GM18507 (cell line): ENCODE measurements around the gene DCAF5.
"Not testable (repeated sequence)": the region's sequence is repeated elsewhere in the genome, so short reads cannot be mapped to it uniquely, and the experiment has no call there.

Experiments used
- DNase-seq: peaks from one replicate; pipeline ENCODE4 v3.0.0; 2011; ENCODE audit warnings: low read depth; ENCODE audit not compliant: insufficient read length; ENCODE audit errors: extremely low spot score
- FAIRE-seq: peaks from 2 replicates; lab custom pipeline; 2011; peaks lifted over from hg19 to GRCh38; lab: Jason Lieb, UNC

The DCAF5 gene

DNA sequence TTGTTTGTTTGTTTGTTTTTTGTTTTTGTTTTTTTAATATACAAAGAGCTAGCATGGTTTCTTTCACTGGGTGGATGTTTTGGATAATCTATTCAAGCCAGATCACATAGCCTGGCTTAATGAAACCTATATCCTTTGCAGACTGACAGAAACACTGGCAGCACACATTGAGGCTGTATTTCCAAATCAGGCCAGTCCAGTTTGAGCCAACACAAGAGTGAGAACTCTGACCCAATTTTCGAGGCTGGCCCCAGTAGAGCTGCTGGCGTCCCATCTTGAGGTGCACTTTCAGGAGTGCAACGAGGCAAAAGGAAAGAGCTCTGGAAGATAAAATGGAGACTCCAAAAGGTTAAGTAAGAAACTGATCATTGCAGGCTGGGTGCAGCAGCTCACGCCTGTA is 129.9 kb downstream of the DCAF5 start:
- DNase-seq = no peak
- no peak for FAIRE-seq

DNA sequence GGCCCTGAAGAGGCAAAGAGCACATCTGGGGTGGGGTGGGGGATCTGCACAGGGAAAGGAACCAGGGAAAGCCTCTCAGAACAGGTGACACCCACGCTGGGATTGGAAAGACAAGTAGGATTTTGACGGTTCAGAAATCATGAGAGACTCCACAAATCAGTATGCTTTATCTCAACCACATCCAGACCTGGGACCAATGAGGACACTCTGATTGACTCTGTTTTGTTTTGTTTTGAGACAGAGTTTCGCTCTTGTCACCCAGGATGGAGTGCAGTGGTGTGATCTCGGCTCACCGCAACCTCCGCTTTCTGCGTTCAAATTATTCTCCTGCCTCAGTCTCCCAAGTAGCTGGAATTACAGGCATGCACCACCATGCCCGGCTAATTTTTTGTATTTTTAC is 130.8 kb downstream of the DCAF5 start:
- not testable (repeated sequence) for DNase-seq, FAIRE-seq

DNA sequence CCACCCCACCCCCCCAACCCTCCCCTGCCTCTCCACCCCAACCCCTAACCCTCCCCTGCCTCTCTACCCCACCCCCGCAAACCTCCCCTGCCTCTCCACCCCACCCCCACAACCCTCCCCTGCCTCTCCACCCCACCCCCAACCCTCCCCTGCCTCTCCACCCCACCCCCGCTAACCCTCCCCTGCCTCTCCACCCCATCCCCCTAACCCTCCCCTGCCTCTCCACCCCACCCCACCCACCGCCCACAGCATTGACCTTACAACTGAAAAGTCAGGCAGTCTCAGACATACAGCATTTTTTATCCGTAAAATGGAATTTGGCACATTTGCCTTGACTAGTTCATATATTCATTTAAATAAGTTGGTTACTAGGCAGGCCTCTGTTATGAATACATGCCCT is 135.2 kb downstream of the DCAF5 start:
- no peak for FAIRE-seq

DNA sequence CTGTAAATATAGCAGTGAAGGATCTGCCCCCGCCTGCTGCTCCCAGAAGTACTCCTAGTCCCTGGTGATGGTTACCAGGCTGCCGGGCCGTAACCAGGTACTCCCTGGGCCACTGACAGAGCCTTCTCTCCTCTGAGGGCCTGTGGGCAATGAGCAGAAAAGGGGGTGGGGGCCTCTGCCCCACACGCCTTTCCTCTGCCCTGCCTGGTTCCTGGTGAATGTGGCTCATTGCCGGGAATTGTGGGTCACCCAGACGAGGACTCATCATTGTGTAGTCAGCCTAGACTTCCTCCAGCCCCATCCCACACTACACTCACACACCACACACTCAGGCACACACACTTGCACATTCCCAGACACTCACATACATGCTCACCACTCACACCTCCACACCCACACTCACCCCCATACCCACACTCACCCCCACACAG is 138.1 kb downstream of the DCAF5 start:
- FAIRE-seq = no peak
- no peak for DNase-seq

More for the DNA sequence above, 135.2 kb downstream of the DCAF5 start:
- DNase-seq = no peak

DNA sequence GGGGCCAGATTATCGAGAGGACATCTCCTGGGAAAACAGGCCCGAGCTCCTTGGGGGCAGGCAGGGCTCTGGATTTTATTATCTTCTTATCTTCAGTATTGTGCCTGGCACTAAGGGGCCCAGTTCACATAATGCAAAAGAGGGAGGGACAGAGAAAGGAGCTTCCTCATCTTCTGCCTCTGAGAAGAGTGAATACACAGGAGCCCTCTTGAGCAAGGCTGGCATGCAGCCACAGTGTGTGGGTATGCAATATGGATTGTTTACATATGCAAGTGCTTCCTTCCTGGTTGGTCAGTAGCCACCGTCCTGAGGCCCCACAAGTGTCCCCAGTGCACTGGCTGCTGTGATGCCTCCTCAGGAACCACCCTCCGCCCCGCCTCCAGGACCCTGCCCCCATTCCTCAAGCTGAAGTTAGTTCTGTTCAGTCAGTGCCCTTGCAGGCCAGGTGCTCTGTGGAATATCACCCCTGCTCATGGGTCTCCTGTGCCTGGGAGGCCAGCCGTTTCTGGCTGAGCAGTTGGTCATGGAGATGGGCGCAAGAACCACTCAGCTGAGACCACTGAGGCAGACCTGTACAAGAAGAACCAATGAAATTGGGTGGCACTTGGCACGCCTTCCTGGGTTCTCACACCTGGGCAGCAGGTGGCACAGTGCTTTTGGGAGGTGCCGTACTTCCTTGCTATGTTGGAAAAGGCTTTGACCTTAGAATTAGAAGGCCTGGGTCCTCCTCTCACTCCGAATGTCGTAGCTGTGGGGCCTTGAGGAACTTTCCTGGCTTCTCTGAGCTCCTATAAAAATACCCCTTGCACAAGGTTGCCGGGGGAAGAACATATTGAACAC is 138.8 kb downstream of the DCAF5 start:
- FAIRE-seq = no peak
- DNase-seq = no peak

DNA sequence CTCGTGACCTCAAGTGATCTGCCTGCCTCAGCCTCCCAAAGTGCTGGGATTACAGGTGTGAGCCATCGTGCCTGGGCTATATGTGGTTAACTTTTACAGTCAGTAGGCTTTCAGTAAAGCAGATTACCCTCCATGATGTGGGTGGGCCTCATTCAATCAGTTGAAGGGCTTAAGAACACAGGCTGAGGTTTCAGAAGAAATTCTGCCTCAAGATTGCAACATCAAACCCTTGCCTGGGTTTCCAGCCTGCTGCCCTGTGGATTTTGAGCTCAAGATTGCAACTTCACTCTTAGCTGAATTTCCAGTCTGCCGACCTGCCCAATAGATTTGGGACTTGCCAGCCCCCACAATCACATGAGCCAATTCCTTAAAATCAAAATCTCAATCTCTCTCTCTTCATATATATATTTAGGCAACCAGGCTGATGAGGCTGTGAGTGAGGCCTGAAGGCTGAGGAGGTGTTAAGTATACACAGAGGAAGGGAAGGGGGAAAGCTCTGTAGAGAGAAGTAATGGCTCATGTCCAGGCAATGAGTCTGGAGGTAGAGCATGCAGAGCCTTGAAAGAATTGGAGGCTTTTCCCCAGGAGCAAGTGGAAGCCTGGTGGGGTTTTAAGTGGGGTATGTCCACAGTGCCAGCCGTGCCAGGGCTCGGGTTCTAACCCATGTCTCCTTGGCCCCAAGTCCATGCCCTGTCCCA is 140.5 kb downstream of the DCAF5 start:
- DNase-seq (no peak), FAIRE-seq (no peak)

DNA sequence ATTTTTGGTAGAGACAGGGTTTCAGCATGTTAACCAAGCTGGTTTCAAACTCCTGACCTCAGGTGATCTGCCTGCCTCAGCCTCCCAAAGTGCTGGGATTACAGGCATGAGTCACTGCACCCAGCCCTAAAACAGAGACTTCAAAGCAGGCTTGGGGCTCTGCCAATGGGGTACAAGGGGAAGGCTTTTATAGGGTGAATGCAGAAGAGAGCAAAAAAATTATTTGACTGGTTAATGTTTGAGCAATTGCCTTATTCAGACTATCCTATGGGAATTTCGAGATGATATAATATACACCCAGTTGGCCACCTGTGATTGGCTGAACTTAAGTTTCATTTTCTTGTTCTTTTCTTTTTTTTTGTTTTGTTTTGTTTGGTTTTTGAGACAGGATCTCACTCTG is 142.3 kb downstream of the DCAF5 start:
- DNase-seq (no peak), FAIRE-seq (no peak)

DNA sequence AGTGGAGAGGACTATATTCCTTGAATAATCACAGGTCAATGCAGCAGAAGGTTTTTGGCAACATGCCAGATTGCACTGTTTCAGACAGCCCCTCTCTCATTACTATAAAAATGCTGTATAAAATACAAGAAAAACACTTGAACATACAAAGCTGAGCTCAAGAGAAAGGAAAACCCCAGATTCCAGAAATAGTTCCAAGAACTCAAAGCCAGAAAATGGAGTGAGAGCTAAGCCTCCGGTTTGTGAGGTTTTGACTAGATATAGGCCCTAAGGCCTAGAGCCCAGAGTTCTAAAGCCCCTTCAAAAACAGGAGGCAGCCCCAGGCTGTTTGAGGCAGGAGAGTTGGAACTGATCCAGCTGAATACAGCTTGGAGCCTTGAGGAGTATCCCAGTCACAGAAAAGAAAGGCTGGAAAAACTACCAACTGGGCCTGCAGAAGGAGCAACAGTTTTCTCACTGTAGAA is 144.5 kb downstream of the DCAF5 start:
- DNase-seq = no peak
- no peak for FAIRE-seq

DNA sequence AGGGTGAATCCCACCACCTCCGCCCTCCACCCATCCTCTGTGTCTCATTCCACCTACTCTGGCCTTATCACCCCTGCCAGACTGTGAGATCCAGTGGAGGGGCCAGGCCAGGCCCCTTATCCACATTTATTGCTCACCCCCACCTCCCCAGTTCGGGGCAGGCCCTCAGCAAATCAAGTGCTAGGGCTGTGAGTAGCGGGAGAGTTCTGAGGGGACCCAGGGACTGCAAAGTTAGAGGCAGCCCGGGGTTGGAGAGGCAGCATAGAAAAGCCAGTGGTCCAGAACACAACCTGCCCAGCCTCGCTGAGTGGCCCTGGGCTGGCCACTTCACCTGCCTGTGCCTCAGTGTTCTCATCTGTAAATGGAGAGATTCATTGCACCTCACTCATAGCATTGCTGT is 146.6 kb downstream of the DCAF5 start:
- FAIRE-seq = no peak
- DNase-seq = no peak

DNA sequence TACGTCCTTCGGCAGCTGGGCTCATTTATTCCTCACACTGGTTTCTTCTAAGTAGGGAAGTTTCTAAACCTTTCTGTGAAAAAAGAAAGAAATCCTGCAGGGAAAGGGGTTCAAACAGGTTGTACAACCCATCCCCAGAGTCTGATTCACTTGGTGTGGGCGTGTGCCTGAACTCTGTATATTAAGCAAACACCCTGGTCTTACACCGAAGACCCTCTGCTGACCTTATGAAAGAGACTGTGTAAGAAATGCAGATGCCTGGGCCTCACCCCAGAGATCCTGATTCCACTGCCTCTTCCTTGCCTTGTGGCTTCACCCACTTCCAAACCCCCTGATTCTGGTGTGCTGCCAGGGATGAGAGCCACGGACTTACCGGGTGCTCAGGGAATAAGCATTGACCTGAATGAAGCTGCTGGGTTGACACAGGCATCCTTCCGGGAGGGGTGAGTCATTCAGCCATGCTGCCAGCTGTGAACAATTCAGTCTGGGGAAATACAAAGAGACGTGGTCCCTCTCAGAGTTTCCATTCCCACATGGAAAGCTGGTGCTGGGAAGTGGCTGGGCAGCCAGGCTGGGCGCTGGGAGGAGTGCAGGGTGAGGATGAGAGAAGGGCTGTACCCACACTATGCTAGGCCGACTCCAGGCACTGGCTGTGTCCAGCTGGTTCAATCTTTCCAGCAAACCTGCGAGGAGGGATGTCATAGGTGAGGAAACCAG is 147.3 kb downstream of the DCAF5 start:
- FAIRE-seq (no peak), DNase-seq (no peak)

DNA sequence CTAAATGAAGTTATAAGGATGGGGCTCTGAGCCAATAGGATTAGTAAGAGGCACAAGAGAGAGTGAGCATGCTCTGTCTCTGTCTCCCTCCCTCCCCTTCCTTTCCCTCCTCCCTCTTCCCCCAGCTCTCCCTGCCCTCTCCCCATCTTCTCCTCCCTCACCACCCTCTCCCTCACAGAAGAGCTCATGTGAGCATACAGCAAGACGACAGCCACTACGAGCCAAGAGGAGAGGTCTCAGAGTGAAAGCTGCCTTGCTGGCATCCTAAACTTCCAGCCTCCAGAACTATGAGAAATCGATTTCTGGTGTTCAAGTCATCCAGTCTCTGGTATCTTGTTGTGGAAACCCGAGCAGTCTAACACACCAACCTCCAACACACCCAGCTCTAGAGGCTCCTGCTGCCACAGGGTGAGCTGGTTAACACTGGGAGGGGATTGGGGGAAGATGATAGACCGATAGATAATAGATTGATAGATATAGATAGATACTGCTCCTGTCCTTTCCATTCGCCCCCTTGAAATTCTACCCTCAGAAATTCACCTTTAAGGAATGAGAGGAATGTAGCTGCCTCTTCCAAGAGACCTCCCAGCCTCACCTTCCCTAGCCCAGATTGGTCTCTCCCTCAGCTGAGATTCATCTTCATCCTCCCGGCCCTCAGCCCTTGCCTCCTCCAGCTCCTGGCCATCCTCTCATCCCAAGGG is 148.0 kb downstream of the DCAF5 start:
- FAIRE-seq = no peak
- no peak for DNase-seq

DNA sequence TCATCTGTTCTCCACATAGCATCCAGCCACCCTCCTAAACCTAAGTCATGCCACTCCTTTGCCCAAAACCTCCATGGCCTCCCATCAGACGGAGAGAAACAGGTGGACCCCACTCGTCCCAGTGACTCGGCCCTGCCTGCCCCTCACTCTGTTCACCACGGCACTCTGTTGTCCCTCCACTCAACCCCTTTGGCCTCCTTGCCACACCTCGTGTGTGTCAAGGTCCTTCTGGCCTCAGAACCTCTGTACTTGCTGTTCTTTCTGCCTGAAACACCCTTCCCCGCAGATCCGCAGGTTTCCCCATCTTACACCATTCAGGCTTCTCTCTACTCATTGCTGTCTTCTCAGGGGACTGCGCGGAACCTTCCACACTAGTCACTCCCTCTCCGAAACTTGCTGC is 149.3 kb downstream of the DCAF5 start:
- FAIRE-seq (no peak), DNase-seq (no peak)

DNA sequence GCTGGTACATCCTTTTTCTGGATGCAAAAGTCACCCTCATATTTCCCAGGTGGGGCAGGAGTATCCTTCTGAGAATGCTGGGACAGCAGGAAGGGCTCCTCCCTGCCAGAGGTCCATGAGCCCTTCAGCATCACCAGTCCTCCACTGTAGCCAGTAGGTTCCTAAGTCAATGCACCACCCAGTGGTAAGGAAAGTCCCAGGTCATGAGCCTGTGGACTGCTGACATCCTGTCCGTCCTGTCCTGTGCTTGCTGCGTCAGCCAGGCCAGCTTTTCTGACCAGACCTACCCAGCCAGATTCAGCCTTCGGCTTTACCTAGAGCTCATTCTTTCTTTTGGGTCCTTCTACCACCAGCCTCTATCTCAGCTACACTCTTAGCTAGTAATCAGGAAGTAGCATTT is 150.8 kb downstream of the DCAF5 start:
- DNase-seq (no peak), FAIRE-seq (no peak)

DNA sequence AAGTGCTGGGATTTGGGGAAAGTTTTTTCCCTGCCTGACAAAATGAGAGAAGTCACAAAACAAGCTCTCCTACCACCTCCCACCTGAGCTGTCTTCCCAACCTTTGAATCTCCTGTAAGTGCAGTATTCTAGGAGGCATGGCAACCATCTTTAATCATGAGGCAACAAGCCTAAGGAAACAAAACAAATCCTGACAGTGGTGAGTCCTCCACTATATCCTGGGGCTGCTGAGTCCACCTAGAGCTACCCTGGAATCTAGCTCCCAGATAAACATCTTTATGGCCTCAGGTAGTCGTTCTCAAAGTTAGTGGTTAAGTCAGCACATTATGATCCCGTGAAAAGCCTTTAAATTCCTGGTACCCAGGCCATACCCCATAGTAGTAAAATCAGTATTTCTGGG is 151.5 kb downstream of the DCAF5 start:
- FAIRE-seq = no peak
- no peak for DNase-seq
